ENCODE measurements around the gene COLGALT1.
"Not testable (repeated sequence)": the region's sequence is repeated elsewhere in the genome, so short reads cannot be mapped to it uniquely, and the experiment has no call there.

DNA sequence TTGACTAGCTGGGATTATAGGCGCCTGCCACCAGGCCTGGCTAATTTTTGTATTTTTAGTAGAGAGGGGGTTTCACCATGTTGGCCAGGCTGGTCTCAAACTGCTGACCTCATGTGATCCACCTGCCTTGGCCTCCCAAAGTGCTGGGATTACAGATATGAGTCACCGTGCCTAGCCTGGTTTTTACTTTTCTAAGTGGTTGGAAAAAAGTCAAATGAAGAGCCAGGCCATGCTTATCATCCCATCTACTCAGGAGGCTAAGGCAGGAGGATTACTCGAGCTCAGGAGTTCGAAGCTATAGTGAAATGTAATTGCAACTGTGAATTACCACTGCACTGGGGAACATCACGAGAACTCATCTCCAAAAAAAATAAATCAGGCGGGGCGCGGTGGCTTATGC, 36.8 kb upstream of the COLGALT1 start:
- not testable (repeated sequence) for TF ChIP-seq BRCA1 (IDR thresholded peaks at IDR 0.05; ENCODE audit: low read depth, low read length); CTCF (IDR thresholded peaks at IDR 0.05; ENCODE audit: control extremely low read depth in 1 of 3, insufficient read depth in 1 of 3, low read depth in 1 of 3, low read length in 3 of 3); GABPA (IDR thresholded peaks at IDR 0.05; ENCODE audit: borderline replicate concordance, insufficient read depth, low read length); SAP30 (IDR thresholded peaks at IDR 0.05; ENCODE audit: insufficient read depth, insufficient replicate concordance, low read length); FOSL1 (IDR thresholded peaks at IDR 0.05; ENCODE audit: insufficient read depth, low read depth, low read length); USF2 (IDR thresholded peaks at IDR 0.05; ENCODE audit: low read length); EP300 (IDR thresholded peaks at IDR 0.05; ENCODE audit: borderline replicate concordance in 1 of 2, low read depth in 2 of 2, low read length in 2 of 2); EZH2 (IDR thresholded peaks at IDR 0.05; ENCODE audit: low read depth, low read length, severe bottlenecking); RFX5 (IDR thresholded peaks at IDR 0.05; ENCODE audit: borderline replicate concordance, low read depth, low read length); TCF12 (IDR thresholded peaks at IDR 0.05; ENCODE audit: low read depth, low read length); RAD21 (IDR thresholded peaks at IDR 0.05 in 1 of 2, conservative IDR thresholded peaks at IDR 0.05 in 1 of 2; ENCODE audit: low read depth in 2 of 2, low read length in 2 of 2)
